Prostate gland (tissue), 2 donors: ENCODE data around the gene CARD6. TPM values are rescaled to one million over a fixed set of nuclear protein-coding genes. Genes with fewer than 3 reads are reported as not detected.

Source experiments
- DNase-seq: peaks from one replicate; pipeline ENCODE4 v3.0.0-alpha.2; 2019; ENCODE audit warnings: low spot score
- H3K27ac ChIP-seq, 2 donors: fragments of 200-600 bp; sonication (generic); 2 replicates each; pipeline ENCODE4 v1.5.1; 2017 to 2019
- H3K27me3 ChIP-seq: fragments of 200-600 bp; sonication (generic); replicated peaks from 2 replicates; pipeline ENCODE4 v1.5.1; 2019; ENCODE audit not compliant: insufficient read depth
- H3K36me3 ChIP-seq, 2 donors: fragments of 200-600 bp; sonication (generic); 1 replicate in 1 of 2; 2 replicates in 1 of 2; pipeline versions ENCODE4 v1.5.1 to v1.8.1; 2017 to 2019
- H3K4me1 ChIP-seq: fragments of 200-600 bp; sonication (generic); replicated peaks from 2 replicates; pipeline ENCODE4 v1.5.1; 2019
- H3K4me3 ChIP-seq, 2 donors: fragments of 200-600 bp; sonication (generic); 2 replicates each; pipeline ENCODE4 v1.5.1; 2017 to 2019
- H3K9me3 ChIP-seq: fragments of 200-600 bp; sonication (generic); 2 replicates; pipeline ENCODE4 v1.5.1; 2017
- POLR2A ChIP-seq: fragments of 450-650 bp; IDR thresholded peaks from one replicate; pipeline ENCODE4 v1.6.1; 2016; ENCODE audit warnings: antibody characterized with exemption, mild to moderate bottlenecking
- POLR2AphosphoS5 ChIP-seq: sonication (generic); formaldehyde crosslinking; IDR thresholded peaks from one replicate; pipeline ENCODE4 v1.6.1; 2017; ENCODE audit warnings: antibody characterized with exemption
- WGBS: methylation state at CpG from one replicate; pipeline ENCODE4 v1.1.5; 2018; 5-methylcytosine and 5-hydroxymethylcytosine counted together
- intact Hi-C: fragments of 100-400 bp; cut with DNase I; formaldehyde crosslinking; loops from one replicate; pipeline ENCODE4 v1.14.2; 2022
- total RNA-seq, 2 donors: library from RNA; depleted of rRNA; stranded (reverse); fragments of >200 nt; gene quantifications; one replicate each; pipeline ENCODE4 v1.1.0, GENCODE V29; 2016
- TF ChIP-seq, protein P1 (sequence below), 4 experiments: fragments of 200-600 bp in 2 of 4; fragments of 450-650 bp in 2 of 4; sonication (generic) in 2 of 4; IDR thresholded peaks; 1 replicate in 3 of 4; 2 replicates in 1 of 4; pipeline ENCODE4 v1.5.1; 2016 to 2019; ENCODE audit warnings: antibody characterized with exemption in 4 of 4, mild to moderate bottlenecking in 2 of 4, moderate library complexity in 2 of 4

The CARD6 gene
- total RNA-seq, 2 donors from 2014 or later: 1.3 to 5.4 TPM

DNA sequence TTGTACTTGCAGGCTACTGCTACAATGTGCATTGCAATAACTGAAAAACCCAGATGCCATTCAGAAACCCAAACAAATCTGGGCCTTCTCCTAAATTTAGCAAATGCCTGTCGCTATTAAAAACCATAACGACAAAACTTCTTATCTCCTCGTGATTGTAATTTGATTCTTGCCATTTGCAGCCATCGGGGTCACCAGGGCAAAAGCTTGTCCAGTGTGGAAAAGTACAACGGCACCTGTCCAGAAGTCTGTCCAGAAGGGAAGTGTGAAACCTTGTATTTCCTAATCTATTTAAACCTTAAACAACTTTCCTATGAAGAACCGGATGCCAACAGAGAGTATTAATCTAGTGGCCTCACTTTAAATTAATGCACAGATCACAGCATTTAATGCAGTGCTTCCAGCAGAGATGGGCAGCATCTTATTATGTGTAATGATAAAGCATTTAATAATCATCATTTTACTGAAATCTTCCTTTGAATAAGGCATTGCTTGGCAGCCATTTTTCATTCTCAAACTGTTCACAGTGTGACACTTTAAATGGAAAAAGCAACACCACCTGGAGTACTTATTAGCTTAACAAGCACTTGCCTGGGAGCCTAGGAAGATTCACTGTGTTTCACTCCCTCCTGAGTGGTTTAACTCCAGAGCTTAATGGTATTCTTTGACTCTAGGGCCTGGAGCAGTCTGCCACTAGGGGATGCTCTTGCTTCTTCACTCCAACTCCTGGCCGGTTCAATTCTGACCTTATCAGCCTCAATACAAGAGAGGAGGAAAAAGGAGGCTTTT is 63.2 kb downstream of the CARD6 start:
- DNase-seq: peak; percentile 36
- H3K27me3 ChIP-seq: no peaks in the 10 kb centered on the region
- TF ChIP-seq, protein P1, sequence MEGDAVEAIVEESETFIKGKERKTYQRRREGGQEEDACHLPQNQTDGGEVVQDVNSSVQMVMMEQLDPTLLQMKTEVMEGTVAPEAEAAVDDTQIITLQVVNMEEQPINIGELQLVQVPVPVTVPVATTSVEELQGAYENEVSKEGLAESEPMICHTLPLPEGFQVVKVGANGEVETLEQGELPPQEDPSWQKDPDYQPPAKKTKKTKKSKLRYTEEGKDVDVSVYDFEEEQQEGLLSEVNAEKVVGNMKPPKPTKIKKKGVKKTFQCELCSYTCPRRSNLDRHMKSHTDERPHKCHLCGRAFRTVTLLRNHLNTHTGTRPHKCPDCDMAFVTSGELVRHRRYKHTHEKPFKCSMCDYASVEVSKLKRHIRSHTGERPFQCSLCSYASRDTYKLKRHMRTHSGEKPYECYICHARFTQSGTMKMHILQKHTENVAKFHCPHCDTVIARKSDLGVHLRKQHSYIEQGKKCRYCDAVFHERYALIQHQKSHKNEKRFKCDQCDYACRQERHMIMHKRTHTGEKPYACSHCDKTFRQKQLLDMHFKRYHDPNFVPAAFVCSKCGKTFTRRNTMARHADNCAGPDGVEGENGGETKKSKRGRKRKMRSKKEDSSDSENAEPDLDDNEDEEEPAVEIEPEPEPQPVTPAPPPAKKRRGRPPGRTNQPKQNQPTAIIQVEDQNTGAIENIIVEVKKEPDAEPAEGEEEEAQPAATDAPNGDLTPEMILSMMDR (IDR thresholded peaks at IDR 0.05): peak; percentile 62 to 77 (median 67)
- TF ChIP-seq POLR2A (no peak), POLR2AphosphoS5 (peak; percentile 6)
- no peak overlapping the region for H3K27ac ChIP-seq
- H3K36me3 ChIP-seq: no peaks in the 10 kb centered on the region
- intact Hi-C loops: no loop called here
- WGBS: 43% methylated on average over 7 of the region's 7 CpGs
- no peaks in the 10 kb centered on the region for H3K9me3 ChIP-seq
- no peak overlapping the region for H3K4me3 ChIP-seq
- peaks cover 2% of the 10 kb centered on the region for H3K4me1 ChIP-seq

DNA sequence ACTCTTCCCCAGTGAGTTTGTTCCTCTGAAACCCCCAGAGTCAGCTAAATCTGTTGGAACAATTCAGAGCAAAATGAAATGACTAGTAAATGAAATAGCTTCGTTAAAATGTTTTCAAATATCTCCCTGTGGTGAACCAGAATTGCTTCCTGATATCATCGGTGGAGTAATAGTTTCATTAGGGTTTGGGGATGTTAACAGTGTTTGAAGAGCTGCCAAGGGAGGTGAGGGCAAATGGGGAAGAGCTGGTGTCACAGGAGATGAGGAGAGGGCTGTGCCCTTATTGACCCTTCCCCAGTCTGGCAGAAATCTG is 63.8 kb downstream of the CARD6 start:
- WGBS: 33% methylated on average over 2 of the region's 2 CpGs
- Histone ChIP-seq H3K4me3 (no peak overlapping the region), H3K36me3 (no peaks in the 10 kb centered on the region), H3K9me3 (no peaks in the 10 kb centered on the region), H3K27me3 (no peaks in the 10 kb centered on the region), H3K4me1 (peaks cover 2% of the 10 kb centered on the region), H3K27ac (no peak overlapping the region)
- intact Hi-C loops: loop anchor here (5.0 kb wide), 1 partner anchor 937 kb away; no protein-coding TSS in a partner anchor
- TF ChIP-seq POLR2A: no peak
- TF ChIP-seq, protein P1 (IDR thresholded peaks at IDR 0.05): peak in 1 of 4 experiments; percentile 17
- TF ChIP-seq POLR2AphosphoS5: no peak
- DNase-seq: no peak

GRCh38 chr5:40906351-40906751 is 65.2 kb downstream of the CARD6 start:
- H3K9me3 ChIP-seq: no peaks in the 10 kb centered on the region
- H3K27ac ChIP-seq: no peak overlapping the region
- 73% methylated on average over 1 of the region's 1 CpG for WGBS
- H3K27me3 ChIP-seq: no peaks in the 10 kb centered on the region
- no peak overlapping the region for H3K4me3 ChIP-seq
- intact Hi-C loops: loop anchor here (5.0 kb wide), 1 partner anchor 936 kb away; no protein-coding TSS in a partner anchor
- TF ChIP-seq POLR2AphosphoS5 (no peak), POLR2A (no peak)
- TF ChIP-seq, protein P1 (IDR thresholded peaks at IDR 0.05): no peak
- no peaks in the 10 kb centered on the region for H3K36me3 ChIP-seq
- peaks cover 2% of the 10 kb centered on the region for H3K4me1 ChIP-seq
- no peak for DNase-seq

DNA sequence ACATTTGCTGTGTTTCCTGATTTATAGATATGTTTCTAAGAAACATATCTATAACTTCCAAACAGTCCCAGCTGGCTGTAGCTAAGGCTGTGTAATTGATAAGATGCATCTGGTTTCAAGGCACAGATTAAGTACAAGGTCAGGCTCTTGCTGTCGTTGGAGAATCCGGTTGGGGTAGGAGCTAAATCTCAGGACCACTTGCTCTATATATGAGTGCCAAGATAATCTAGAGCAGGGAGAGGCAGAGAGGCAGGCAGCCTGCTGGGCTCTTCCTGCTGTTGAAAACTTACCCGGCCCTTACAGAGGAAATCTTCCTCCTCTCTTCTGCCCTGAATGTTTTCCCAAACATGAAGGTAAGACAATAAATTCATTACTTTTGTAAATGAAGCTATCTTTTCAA is 68.1 kb downstream of the CARD6 start, which contains the start of gene C7:
TSS of gene C7 (plus strand) at position 234 of the 400 bp plus-strand sequence. CDS start at position 348, 114 bp downstream.
- intact Hi-C loops: loop anchor here (5.0 kb wide), 1 partner anchor 933 kb away; no protein-coding TSS in a partner anchor
- Histone ChIP-seq H3K36me3 (no peaks in the 10 kb centered on the region), H3K4me1 (peaks cover 2% of the 10 kb centered on the region), H3K27me3 (no peaks in the 10 kb centered on the region), H3K4me3 (peak within 1 kb of the TSS in 1 of 2 donors; percentile 3), H3K9me3 (no peaks in the 10 kb centered on the region), H3K27ac (peak within 1 kb of the TSS in 1 of 2 donors; percentile 20)
- WGBS: 14% methylated on average over 3 of the region's 3 CpGs
- no peak for DNase-seq
- TF ChIP-seq POLR2A (no peak), POLR2AphosphoS5 (no peak)
- TF ChIP-seq, protein P1 (IDR thresholded peaks at IDR 0.05): no peak

GRCh38 chr5:40909723-40910122 is 68.6 kb downstream of the CARD6 start:
- intact Hi-C loops: loop anchor here (5.0 kb wide), 1 partner anchor 933 kb away; no protein-coding TSS in a partner anchor
- Histone ChIP-seq H3K27ac (peak overlapping the region in 1 of 2 donors; percentile 20), H3K4me3 (peak overlapping the region in 1 of 2 donors; percentile 3), H3K4me1 (peaks cover 2% of the 10 kb centered on the region), H3K9me3 (no peaks in the 10 kb centered on the region), H3K27me3 (no peaks in the 10 kb centered on the region), H3K36me3 (no peaks in the 10 kb centered on the region)
- 27% methylated on average over 2 of the region's 2 CpGs for WGBS
- no peak for DNase-seq
- TF ChIP-seq POLR2AphosphoS5: no peak
- no peak for TF ChIP-seq POLR2A
- TF ChIP-seq, protein P1 (IDR thresholded peaks at IDR 0.05): no peak
